H1 (cell line): ENCODE data around the gene HMHB1. TPM values are rescaled to one million over a fixed set of nuclear protein-coding genes. Genes with fewer than 3 reads are reported as not detected.

Source experiments
- CTCF ChIA-PET: fragments of 300-600 bp; sonication (Branson Sonifier 250); formaldehyde crosslinking; loops from one replicate; lab custom pipeline; 2021; ENCODE audit not compliant: partially characterized antibody; lab: Charles Lee
- POLR2A ChIA-PET: fragments of 300-600 bp; sonication (Branson Sonifier 250); formaldehyde crosslinking; loops from one replicate; lab custom pipeline; 2021; ENCODE audit warnings: inconsistent platforms; ENCODE audit not compliant: partially characterized antibody; lab: Charles Lee
- DNase-seq, 2 experiments: peaks; one replicate each; pipeline versions ENCODE4 v3.0.0 to v3.0.0-alpha.2; 2010 to 2022; ENCODE audit warnings: low spot score in 2 of 2, low read depth in 1 of 2, mixed read lengths in 1 of 2
- FAIRE-seq: peaks from 2 replicates; lab custom pipeline; 2011; peaks lifted over from hg19 to GRCh38; lab: Jason Lieb, UNC
- H2AFZ ChIP-seq: 2 replicates; pipeline ENCODE4 v1.8.1; 2012; ENCODE audit warnings: low read length, inconsistent platforms
- H2AK5ac ChIP-seq: 2 replicates; pipeline ENCODE4 v1.6.1; 2013; ENCODE audit warnings: low read depth, low read length
- H2BK120ac ChIP-seq: replicated peaks from 2 replicates; pipeline ENCODE3; 2013; ENCODE audit warnings: low read depth, low read length, inconsistent platforms
- H2BK12ac ChIP-seq: 2 replicates; pipeline ENCODE4 v1.6.1; 2013; ENCODE audit warnings: low read depth, low read length
- H2BK15ac ChIP-seq: 2 replicates; pipeline ENCODE4 v1.6.1; 2013; ENCODE audit warnings: low read length
- H2BK20ac ChIP-seq: 2 replicates; pipeline ENCODE4 v1.6.1; 2013; ENCODE audit warnings: low read length
- H2BK5ac ChIP-seq: 2 replicates; pipeline ENCODE4 v1.6.1; 2013; ENCODE audit warnings: low read depth, low read length
- H3K14ac ChIP-seq: 2 replicates; pipeline ENCODE4 v1.6.1; 2013; ENCODE audit warnings: inconsistent platforms; ENCODE audit not compliant: insufficient read length
- H3K18ac ChIP-seq: 2 replicates; pipeline ENCODE4 v1.6.1; 2013; ENCODE audit warnings: low read length; ENCODE audit errors: extremely low read depth
- H3K23ac ChIP-seq: 2 replicates; pipeline ENCODE4 v1.6.1; 2013; ENCODE audit warnings: inconsistent platforms; ENCODE audit not compliant: insufficient read length
- H3K23me2 ChIP-seq: 2 replicates; pipeline ENCODE4 v1.6.1; 2013; ENCODE audit warnings: low read depth, low read length
- H3K27ac ChIP-seq: 2 replicates; pipeline ENCODE4 v1.6.1; 2011; ENCODE audit warnings: low read depth, low read length, inconsistent platforms
- H3K27me3 ChIP-seq, 4 experiments: replicated peaks in 1 of 4; 1 replicate in 1 of 4; 2 replicates in 3 of 4; pipeline versions ENCODE4 v1.6.1 to v1.8.1; 2011 to 2013; ENCODE audit warnings: low read length in 3 of 4, mild to moderate bottlenecking in 3 of 4, inconsistent platforms in 2 of 4, mixed read lengths in 2 of 4, moderate library complexity in 1 of 4; ENCODE audit not compliant: control insufficient read depth in 3 of 4, insufficient read depth in 3 of 4; ENCODE audit errors: extremely low read depth in 1 of 4
- H3K36me3 ChIP-seq, 4 experiments: 2 replicates each; pipeline versions ENCODE4 v1.6.1 to v1.8.1; 2011 to 2013; ENCODE audit warnings: mild to moderate bottlenecking in 4 of 4, low read length in 3 of 4, moderate library complexity in 2 of 4, control low read depth in 1 of 4, inconsistent platforms in 1 of 4; ENCODE audit not compliant: insufficient read depth in 4 of 4, control insufficient read depth in 2 of 4
- H3K4ac ChIP-seq: replicated peaks from 2 replicates; pipeline ENCODE3; 2013; ENCODE audit warnings: low read length, low read depth, mixed read lengths, inconsistent platforms; ENCODE audit not compliant: insufficient read length
- H3K4me1 ChIP-seq, 4 experiments: replicated peaks in 1 of 4; 1 replicate in 1 of 4; 2 replicates in 3 of 4; pipeline versions ENCODE4 v1.6.1 to v1.8.1; 2011 to 2013; ENCODE audit warnings: low read length in 3 of 4, inconsistent platforms in 2 of 4, mixed read lengths in 1 of 4; ENCODE audit not compliant: insufficient read depth in 4 of 4, control insufficient read depth in 3 of 4
- H3K4me2 ChIP-seq, 2 experiments: 2 replicates each; pipeline versions ENCODE4 v1.6.1 to v1.8.1; 2011 to 2013; ENCODE audit warnings: low read depth in 2 of 2, low read length in 2 of 2, control low read depth in 1 of 2, inconsistent platforms in 1 of 2, mild to moderate bottlenecking in 1 of 2; ENCODE audit not compliant: insufficient read depth in 1 of 2
- H3K4me3 ChIP-seq, 4 experiments: fragments of 200-600, 300-600 bp in 1 of 4; sonication (generic), shearing (Covaris generic), sonication (Bioruptor Twin) in 1 of 4; 2 replicates each; pipeline versions ENCODE4 v1.5.1 to v1.8.1; 2011 to 2016; ENCODE audit warnings: low read length in 4 of 4, low read depth in 3 of 4, control low read depth in 2 of 4, inconsistent platforms in 2 of 4, mild to moderate bottlenecking in 2 of 4, mixed read lengths in 1 of 4, moderate library complexity in 1 of 4; ENCODE audit not compliant: insufficient read depth in 2 of 4; ENCODE audit errors: extremely low read depth in 1 of 4
- H3K56ac ChIP-seq: replicated peaks from 2 replicates; pipeline ENCODE3; 2013; ENCODE audit warnings: low read depth, mild to moderate bottlenecking, mixed read lengths, low read length, inconsistent platforms; ENCODE audit not compliant: insufficient read length
- H3K79me1 ChIP-seq: 2 replicates; pipeline ENCODE4 v1.6.1; 2013; ENCODE audit warnings: low read depth, low read length, control low read depth
- H3K79me2 ChIP-seq, 2 experiments: 2 replicates each; pipeline versions ENCODE4 v1.6.1 to v1.8.1; 2012 to 2013; ENCODE audit warnings: low read length in 2 of 2, mild to moderate bottlenecking in 2 of 2, inconsistent platforms in 1 of 2; ENCODE audit not compliant: insufficient read depth in 2 of 2, control insufficient read depth in 1 of 2
- H3K9ac ChIP-seq, 4 experiments: replicated peaks in 1 of 4; 1 replicate in 1 of 4; 2 replicates in 3 of 4; pipeline versions ENCODE4 v1.6.1 to v1.8.1; 2011 to 2013; ENCODE audit warnings: low read depth in 3 of 4, low read length in 3 of 4, control low read depth in 2 of 4, mild to moderate bottlenecking in 2 of 4, moderate library complexity in 2 of 4, inconsistent platforms in 1 of 4; ENCODE audit errors: extremely low read depth in 1 of 4
- H3K9me3 ChIP-seq, 2 experiments: 2 replicates each; pipeline versions ENCODE4 v1.6.1 to v1.8.1; 2012 to 2013; ENCODE audit warnings: mild to moderate bottlenecking in 2 of 2, moderate library complexity in 2 of 2, control low read depth in 1 of 2, inconsistent platforms in 1 of 2, low read depth in 1 of 2, low read length in 1 of 2, mixed read lengths in 1 of 2; ENCODE audit not compliant: insufficient read depth in 2 of 2
- H4K20me1 ChIP-seq, 2 experiments: replicated peaks in 1 of 2; 2 replicates each; pipeline versions ENCODE3 to v1.8.1; 2011 to 2013; ENCODE audit warnings: inconsistent platforms in 2 of 2, low read length in 2 of 2, mild to moderate bottlenecking in 1 of 2; ENCODE audit not compliant: insufficient read depth in 2 of 2, control insufficient read depth in 1 of 2
- H4K5ac ChIP-seq: 2 replicates; pipeline ENCODE4 v1.6.1; 2013; ENCODE audit warnings: low read length, low read depth, mixed read lengths, inconsistent platforms; ENCODE audit not compliant: insufficient read length
- H4K8ac ChIP-seq: 2 replicates; pipeline ENCODE4 v1.8.0; 2013; ENCODE audit warnings: mild to moderate bottlenecking, moderate library complexity, low read length, inconsistent platforms; ENCODE audit not compliant: insufficient read depth; ENCODE audit errors: extremely low read depth
- H4K91ac ChIP-seq: replicated peaks from 2 replicates; pipeline ENCODE3; 2013; ENCODE audit warnings: low read length, mixed read lengths, inconsistent platforms; ENCODE audit not compliant: insufficient read length
- ASH2L ChIP-seq: fragments of 200-600, 300-600 bp; sonication (generic); IDR thresholded peaks from one replicate; pipeline ENCODE4 v1.7.1; 2017; ENCODE audit warnings: low read length
- BCL11A ChIP-seq, 2 experiments: IDR thresholded peaks; one replicate each; pipeline ENCODE4 v1.6.1; 2011; ENCODE audit warnings: low read depth in 2 of 2, low read length in 2 of 2, mild to moderate bottlenecking in 2 of 2
- CTBP2 ChIP-seq: IDR thresholded peaks from 2 replicates; pipeline ENCODE4 v1.7.0; 2011; ENCODE audit warnings: borderline replicate concordance, mild to moderate bottlenecking, moderate library complexity, mixed read lengths, low read length; ENCODE audit not compliant: insufficient read depth, insufficient read length
- HDAC6 ChIP-seq: IDR thresholded peaks from one replicate; pipeline ENCODE4 v1.7.1; 2012; ENCODE audit warnings: low read depth, mild to moderate bottlenecking, inconsistent platforms, low read length, moderate library complexity
- JUN ChIP-seq: IDR thresholded peaks from 2 replicates; pipeline ENCODE4 v1.6.1; 2011; ENCODE audit warnings: low read depth, mild to moderate bottlenecking, improper control_type of control experiment, low read length
- JUND ChIP-seq: IDR thresholded peaks from 2 replicates; pipeline ENCODE4 v1.6.1; 2011; ENCODE audit warnings: mild to moderate bottlenecking, improper control_type of control experiment, low read length
- KDM1A ChIP-seq: fragments of 200-600, 300-600 bp; sonication (generic); IDR thresholded peaks from 2 replicates; pipeline ENCODE4 v1.7.1; 2016; ENCODE audit warnings: mild to moderate bottlenecking, low read length, borderline replicate concordance
- KDM4A ChIP-seq: IDR thresholded peaks from one replicate; pipeline ENCODE4 v1.7.1; 2012; ENCODE audit warnings: low read depth, mild to moderate bottlenecking, moderate library complexity, low read length, inconsistent platforms; ENCODE audit not compliant: severe bottlenecking
- MAFK ChIP-seq: IDR thresholded peaks from 2 replicates; pipeline ENCODE4 v1.6.1; 2012; ENCODE audit warnings: low read depth, mild to moderate bottlenecking, improper control_type of control experiment, low read length
- POU5F1 ChIP-seq: IDR thresholded peaks from 2 replicates; pipeline ENCODE4 v1.6.1; 2011; ENCODE audit warnings: low read depth, mild to moderate bottlenecking, low read length, moderate library complexity
- SAP30 ChIP-seq: fragments of 300-600 bp; sonication (generic); IDR thresholded peaks from 2 replicates; pipeline ENCODE4 v1.7.1; 2012; ENCODE audit warnings: low read length, moderate library complexity, mild to moderate bottlenecking, inconsistent platforms; ENCODE audit not compliant: insufficient read depth, insufficient replicate concordance
- SP2 ChIP-seq: IDR thresholded peaks from 2 replicates; pipeline ENCODE4 v1.6.1; 2012; ENCODE audit warnings: mild to moderate bottlenecking, low read length, inconsistent platforms
- ZNF274 ChIP-seq: IDR thresholded peaks from 2 replicates; pipeline ENCODE4 v1.7.0; 2012; ENCODE audit warnings: low read length, borderline replicate concordance; ENCODE audit errors: extremely low read depth
- WGBS, 2 experiments: shearing (Covaris generic) in 1 of 2; methylation state at CpG; one replicate each; pipeline versions ENCODE4 v1.1.6 to v1.1.7; 2013 to 2015; ENCODE audit warnings: low lambda C conversion rate in 2 of 2, mixed read lengths in 2 of 2, inconsistent platforms in 1 of 2, low coverage in 1 of 2, missing lambda C conversion rate in 1 of 2; ENCODE audit not compliant: insufficient replicate concordance in 2 of 2, insufficient coverage in 1 of 2, insufficient read length in 1 of 2; ENCODE audit errors: extremely low coverage in 1 of 2, missing lambda C conversion rate in 1 of 2; 5-methylcytosine and 5-hydroxymethylcytosine counted together
- polyA plus RNA-seq, 7 experiments: library from polyadenylated mRNA; depleted of rRNA in 3 of 7; stranded (reverse) in 5 of 7; unstranded in 2 of 7; fragments of >200 nt in 5 of 7; fragments of 200-250 nt in 2 of 7; gene quantifications; 1 replicate in 5 of 7; 2 replicates in 1 of 7; 4 replicates in 1 of 7; pipeline versions ENCODE4 v1.2.1 to v1.2.3, GENCODE V29; 2011 to 2013; ENCODE audit warnings: missing spikeins in 2 of 7, mixed read lengths in 2 of 7
- total RNA-seq: library from RNA; stranded (reverse); fragmentation: NEBNext Ultra II Directional; extraction: Animal tissue kit (Norgen Biotek cat#: 25700); gene quantifications from 2 replicates; pipeline ENCODE4 v1.2.1, GENCODE V29; 2021

Gene HMHB1
- total and polyA plus RNA-seq, 2 of the 8 experiments (the other 6 are each of a cell fraction or from before 2014, with no cell fraction given): not detected

- CTCF ChIA-PET: no interaction called here
- Histone ChIP-seq H2BK120ac (no peak overlapping the region), H3K9me3 (peaks cover 9 to 12% of the 10 kb centered on the region in 2 experiments), H3K79me1 (no peaks in the 10 kb centered on the region), H2AFZ (no peak overlapping the region), H3K4ac (no peak overlapping the region), H3K14ac (no peak overlapping the region), H3K23ac (no peak overlapping the region), H3K79me2 (no peaks in the 10 kb centered on the region), H3K27ac (no peak overlapping the region), H3K4me2 (no peak overlapping the region), H2AK5ac (no peak overlapping the region), H2BK20ac (no peak overlapping the region), H3K9ac (no peak overlapping the region), H4K8ac (no peak overlapping the region), H3K23me2 (no peaks in the 10 kb centered on the region), H2BK5ac (no peak overlapping the region), H2BK15ac (no peak overlapping the region), H3K18ac (no peak overlapping the region), H3K56ac (no peak overlapping the region), H3K4me3 (no peak overlapping the region), H3K27me3 (no peaks in the 10 kb centered on the region), H2BK12ac (no peak overlapping the region), H4K91ac (no peak overlapping the region), H3K36me3 (no peaks in the 10 kb centered on the region), H4K20me1 (no peaks in the 10 kb centered on the region), H4K5ac (no peak overlapping the region), H3K4me1 (no peaks in the 10 kb centered on the region)
- no peak for DNase-seq
- POLR2A ChIA-PET: no interaction called here
- 87% methylated on average over 3 of the region's 3 CpGs; no CpG with 5 or more reads in 1 of the 2 experiments for WGBS, 2 experiments
- no peak for FAIRE-seq
- TF ChIP-seq KDM1A (no peak), ASH2L (no peak), SAP30 (no peak), HDAC6 (no peak), BCL11A (IDR thresholded peaks at IDR 0.05; ENCODE audit: low read depth in 2 of 2, low read length in 2 of 2) (no peak), KDM4A (no peak), JUN (no peak), MAFK (no peak), SP2 (no peak), CTBP2 (no peak), POU5F1 (no peak), JUND (no peak), ZNF274 (no peak)
These were observed 38.2 kb downstream of the HMHB1 start for GRCh38 chr5:143850050-143850683.
